ENCODE measurements around the gene STK26.

The STK26 gene

GRCh38 chrX:132077414-132077813, 54.3 kb downstream of the STK26 start:
- TF ChIP-seq CTCF (IDR thresholded peaks at IDR 0.05; ENCODE audit: extremely low read depth, missing control alignments) = no peak
- DNase-seq (ENCODE audit: low spot score) = no peak

GRCh38 chrX:132077912-132078311, 54.8 kb downstream of the STK26 start:
- no peak for TF ChIP-seq CTCF (IDR thresholded peaks at IDR 0.05; ENCODE audit: extremely low read depth, missing control alignments)
- DNase-seq (ENCODE audit: low spot score) = no peak

GRCh38 chrX:132085786-132086185, 62.7 kb downstream of the STK26 start:
- no peak for DNase-seq (ENCODE audit: low spot score)
- no peak for TF ChIP-seq CTCF (IDR thresholded peaks at IDR 0.05; ENCODE audit: extremely low read depth, missing control alignments)

- no peak for TF ChIP-seq CTCF (IDR thresholded peaks at IDR 0.05; ENCODE audit: extremely low read depth, missing control alignments)
- no peak for DNase-seq (ENCODE audit: low spot score)
Measured at GRCh38 chrX:132086672-132087071, 63.6 kb downstream of the STK26 start.

- no peak for DNase-seq (ENCODE audit: low spot score)
- TF ChIP-seq CTCF (IDR thresholded peaks at IDR 0.05; ENCODE audit: extremely low read depth, missing control alignments) = no peak
Measured at GRCh38 chrX:132088864-132089263, 65.8 kb downstream of the STK26 start.

GRCh38 chrX:132090403-132091159, 67.5 kb downstream of the STK26 start:
- no peak for TF ChIP-seq CTCF (IDR thresholded peaks at IDR 0.05; ENCODE audit: extremely low read depth, missing control alignments)
- no peak for DNase-seq (ENCODE audit: low spot score)

GRCh38 chrX:132092439-132093065, 69.5 kb downstream of the STK26 start:
- DNase-seq (ENCODE audit: low spot score) = peak; percentile 41
- TF ChIP-seq CTCF (IDR thresholded peaks at IDR 0.05; ENCODE audit: extremely low read depth, missing control alignments) = peak; percentile 34

Measured in GM20000 (cell line).